Kidney (tissue), 14 donors: ENCODE data around the gene FAM216A. TPM values are rescaled to one million over a fixed set of nuclear protein-coding genes. Genes with fewer than 3 reads are reported as not detected.

ENCODE experiments used
- DNase-seq, 5 donors: peaks; one replicate each; pipeline ENCODE4 v3.0.0-alpha.2; 2013 to 2020
- FAIRE-seq: peaks from 2 replicates; lab custom pipeline; 2012; peaks lifted over from hg19 to GRCh38; lab: Jason Lieb, UNC
- H3K27ac ChIP-seq, 2 donors: one replicate each; pipeline ENCODE4 v1.7.0; 2013; ENCODE audit warnings: low read depth in 2 of 2, low read length in 2 of 2, inconsistent platforms in 1 of 2
- H3K27me3 ChIP-seq: one replicate; pipeline ENCODE4 v1.7.1; 2013; ENCODE audit warnings: low read length, inconsistent platforms; ENCODE audit not compliant: control insufficient read depth, insufficient read depth
- H3K36me3 ChIP-seq, 3 donors: one replicate each; pipeline versions ENCODE4 v1.7.0 to v1.7.1; 2013; ENCODE audit warnings: low read length in 3 of 3, control low read depth in 1 of 3, inconsistent platforms in 1 of 3; ENCODE audit not compliant: insufficient read depth in 3 of 3, control insufficient read depth in 2 of 3
- H3K4me1 ChIP-seq, 3 donors: one replicate each; pipeline versions ENCODE4 v1.7.0 to v1.7.1; 2013; ENCODE audit warnings: low read length in 3 of 3, inconsistent platforms in 1 of 3, low read depth in 1 of 3; ENCODE audit not compliant: control insufficient read depth in 2 of 3, insufficient read depth in 2 of 3
- H3K4me3 ChIP-seq, 3 donors: one replicate each; pipeline versions ENCODE4 v1.7.0 to v1.8.1; 2013; ENCODE audit warnings: low read length in 3 of 3, control low read depth in 1 of 3, inconsistent platforms in 1 of 3
- H3K9ac ChIP-seq, 3 donors: one replicate each; pipeline versions ENCODE4 v1.7.0 to v1.7.1; 2013; ENCODE audit warnings: low read length in 3 of 3, control low read depth in 1 of 3, inconsistent platforms in 1 of 3
- H3K9me3 ChIP-seq, 3 donors: one replicate each; pipeline versions ENCODE4 v1.7.0 to v1.7.1; 2013; ENCODE audit warnings: low read length in 3 of 3, control low read depth in 1 of 3, inconsistent platforms in 1 of 3; ENCODE audit not compliant: control insufficient read depth in 2 of 3, insufficient read depth in 1 of 3
- intact Hi-C: fragments of 100-400 bp; cut with DNase I; formaldehyde crosslinking; loops from one replicate; pipeline ENCODE4 v1.11.1; 2022
- polyA plus RNA-seq: library from polyadenylated mRNA; stranded (reverse); fragments of 350-450 nt; fragmentation: Illumina TruSeq; extraction: RNeasy Lipid Tissue Mini Kit (QIAGEN cat#74804); gene quantifications from one replicate; pipeline ENCODE4 v1.2.3, GENCODE V29; 2014; ENCODE audit warnings: low read depth, low replicate concordance; ENCODE audit not compliant: insufficient read depth
- total RNA-seq: library from RNA; stranded (reverse); fragmentation: NEBNext Ultra II Directional; extraction: Animal tissue kit (Norgen Biotek cat#: 25700); gene quantifications from one replicate; pipeline ENCODE4 v1.2.1, GENCODE V29; 2021
- TF ChIP-seq, protein P1 (sequence below): IDR thresholded peaks from 3 replicates; pipeline ENCODE4 v1.5.1; 2012; ENCODE audit warnings: mild to moderate bottlenecking, moderate library complexity, borderline replicate concordance; ENCODE audit not compliant: insufficient read depth; ENCODE audit errors: extremely low read depth
- donor health status: control.
- donor health status: control.
- donor health status: control.
- donor health status: control.
- donor health status: control.
- donor health status: DM: yes; HTN: yes; CAD: no.
- donor health status: Normal renal cell carcinoma (clear cell type).

FAM216A gene
- total and polyA plus RNA-seq, 2 donors from 2014 or later: 4.0 to 4.6 TPM

DNA sequence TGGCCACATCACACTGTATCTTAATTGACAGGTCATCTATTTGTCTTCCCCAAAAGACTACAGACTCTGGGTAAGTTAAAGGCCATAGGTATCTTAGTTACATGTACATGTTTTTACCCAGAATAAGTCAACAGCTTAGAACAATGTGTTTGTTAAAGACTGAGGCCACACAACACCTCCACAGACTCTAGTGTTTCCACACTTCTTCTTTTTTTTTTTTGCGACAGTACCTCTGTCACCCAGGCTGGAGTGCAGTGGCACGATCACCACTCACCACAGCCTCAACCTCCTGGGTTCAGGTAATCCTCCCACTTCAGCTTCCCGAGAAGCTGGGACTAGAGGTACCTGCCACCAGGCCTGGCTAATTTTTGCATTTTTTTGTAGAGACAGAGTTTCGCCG, 1.9 kb upstream of the FAM216A start:
- no peak for FAIRE-seq

GRCh38 chr12:110467847-110468213, 815 bp upstream of the FAM216A start:
- peaks cover 0 to 10% (median 3%) of the 10 kb centered on the region in 3 donors for H3K4me1 ChIP-seq
- H3K27me3 ChIP-seq: no peaks in the 10 kb centered on the region
- H3K9ac ChIP-seq: peak overlapping the region; percentile 13 to 95 (median 94)
- no peak for DNase-seq
- H3K4me3 ChIP-seq: peak overlapping the region; percentile 89 to 93 (median 92)
- intact Hi-C loops: no loop called here
- peak overlapping the region; percentile 47 to 76 for H3K27ac ChIP-seq
- peaks cover 2 to 9% (median 2%) of the 10 kb centered on the region in 3 donors for H3K36me3 ChIP-seq
- TF ChIP-seq, protein P1, sequence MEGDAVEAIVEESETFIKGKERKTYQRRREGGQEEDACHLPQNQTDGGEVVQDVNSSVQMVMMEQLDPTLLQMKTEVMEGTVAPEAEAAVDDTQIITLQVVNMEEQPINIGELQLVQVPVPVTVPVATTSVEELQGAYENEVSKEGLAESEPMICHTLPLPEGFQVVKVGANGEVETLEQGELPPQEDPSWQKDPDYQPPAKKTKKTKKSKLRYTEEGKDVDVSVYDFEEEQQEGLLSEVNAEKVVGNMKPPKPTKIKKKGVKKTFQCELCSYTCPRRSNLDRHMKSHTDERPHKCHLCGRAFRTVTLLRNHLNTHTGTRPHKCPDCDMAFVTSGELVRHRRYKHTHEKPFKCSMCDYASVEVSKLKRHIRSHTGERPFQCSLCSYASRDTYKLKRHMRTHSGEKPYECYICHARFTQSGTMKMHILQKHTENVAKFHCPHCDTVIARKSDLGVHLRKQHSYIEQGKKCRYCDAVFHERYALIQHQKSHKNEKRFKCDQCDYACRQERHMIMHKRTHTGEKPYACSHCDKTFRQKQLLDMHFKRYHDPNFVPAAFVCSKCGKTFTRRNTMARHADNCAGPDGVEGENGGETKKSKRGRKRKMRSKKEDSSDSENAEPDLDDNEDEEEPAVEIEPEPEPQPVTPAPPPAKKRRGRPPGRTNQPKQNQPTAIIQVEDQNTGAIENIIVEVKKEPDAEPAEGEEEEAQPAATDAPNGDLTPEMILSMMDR: no peak
- FAIRE-seq: no peak
- H3K9me3 ChIP-seq: no peaks in the 10 kb centered on the region

More for the DNA sequence above, 1.9 kb upstream of the FAM216A start:
- Histone ChIP-seq H3K4me1 (peaks cover 0 to 10% (median 3%) of the 10 kb centered on the region in 3 donors), H3K27me3 (no peaks in the 10 kb centered on the region), H3K27ac (no peak overlapping the region), H3K4me3 (no peak overlapping the region), H3K9me3 (no peaks in the 10 kb centered on the region), H3K9ac (no peak overlapping the region), H3K36me3 (peaks cover 2 to 12% (median 2%) of the 10 kb centered on the region in 3 donors)
- DNase-seq: no peak
- TF ChIP-seq, protein P1: no peak
- intact Hi-C loops: no loop called here

- Histone ChIP-seq H3K36me3 (no peaks in the 10 kb centered on the region), H3K27ac (no peak overlapping the region), H3K27me3 (no peaks in the 10 kb centered on the region), H3K4me3 (no peak overlapping the region), H3K9me3 (no peaks in the 10 kb centered on the region), H3K4me1 (no peaks in the 10 kb centered on the region), H3K9ac (no peak overlapping the region)
- TF ChIP-seq, protein P1: no peak
- no peak for DNase-seq
- intact Hi-C loops: no loop called here
- FAIRE-seq: no peak
Measured at GRCh38 chr12:110475426-110475825, 6.8 kb downstream of the FAM216A start.
